H9 (cell line): ENCODE results near the gene MUC5B. TPM values are rescaled to one million over a fixed set of nuclear protein-coding genes. Genes with fewer than 3 reads are reported as not detected.
A peak's percentile ranks its signal among the peaks of the same experiment; 100 is the strongest.

ENCODE experiments used
- DNase-seq: peaks from one replicate; pipeline ENCODE4 v3.0.0-alpha.2; 2017
- H2AFZ ChIP-seq: one replicate; pipeline ENCODE4 v1.6.1; 2013; ENCODE audit warnings: mild to moderate bottlenecking, low read length, control low read depth, moderate library complexity
- H2AK5ac ChIP-seq: 2 replicates; pipeline ENCODE4 v1.6.1; 2013; ENCODE audit warnings: low read length, control low read depth, mixed read lengths; ENCODE audit not compliant: insufficient read length
- H2BK120ac ChIP-seq: one replicate; pipeline ENCODE4 v1.6.1; 2013; ENCODE audit warnings: low read depth, mild to moderate bottlenecking, low read length, control low read depth, inconsistent platforms; ENCODE audit not compliant: poor library complexity, severe bottlenecking
- H2BK12ac ChIP-seq: 2 replicates; pipeline ENCODE4 v1.6.1; 2013; ENCODE audit warnings: low read length, control low read depth, mixed read lengths, low read depth; ENCODE audit not compliant: insufficient read length
- H2BK15ac ChIP-seq: 2 replicates; pipeline ENCODE4 v1.6.1; 2013; ENCODE audit warnings: low read depth, low read length, control low read depth
- H2BK20ac ChIP-seq: one replicate; pipeline ENCODE4 v1.6.1; 2013; ENCODE audit warnings: low read depth, mild to moderate bottlenecking, low read length, control low read depth, inconsistent platforms; ENCODE audit not compliant: poor library complexity, severe bottlenecking
- H2BK5ac ChIP-seq: 2 replicates; pipeline ENCODE4 v1.6.1; 2013; ENCODE audit warnings: low read length, control low read depth, mixed read lengths; ENCODE audit not compliant: insufficient read length
- H3K14ac ChIP-seq: 2 replicates; pipeline ENCODE4 v1.6.1; 2013; ENCODE audit warnings: low read length, control low read depth; ENCODE audit not compliant: insufficient read depth
- H3K18ac ChIP-seq: 2 replicates; pipeline ENCODE4 v1.6.1; 2013; ENCODE audit warnings: low read depth, mild to moderate bottlenecking, mixed read lengths, low read length, control low read depth; ENCODE audit not compliant: insufficient read length
- H3K23ac ChIP-seq: 2 replicates; pipeline ENCODE4 v1.6.1; 2013; ENCODE audit warnings: low read length, control low read depth, mixed read lengths, low read depth; ENCODE audit not compliant: insufficient read length
- H3K23me2 ChIP-seq: 2 replicates; pipeline ENCODE4 v1.6.1; 2013; ENCODE audit warnings: low read depth, mild to moderate bottlenecking, mixed read lengths, low read length, control low read depth; ENCODE audit not compliant: insufficient read length, poor library complexity, severe bottlenecking
- H3K27ac ChIP-seq: 2 replicates; pipeline ENCODE4 v1.5.1; 2013; ENCODE audit warnings: low read length, control low read depth, mixed read lengths, low read depth; ENCODE audit not compliant: insufficient read length
- H3K27me3 ChIP-seq: 2 replicates; pipeline ENCODE4 v1.6.1; 2013; ENCODE audit warnings: low read length, control low read depth, inconsistent platforms; ENCODE audit not compliant: insufficient read depth
- H3K4ac ChIP-seq: 2 replicates; pipeline ENCODE4 v1.6.1; 2013; ENCODE audit warnings: low read depth, mild to moderate bottlenecking, control low read depth, inconsistent platforms, low read length, moderate library complexity
- H3K4me1 ChIP-seq: 2 replicates; pipeline ENCODE4 v1.6.1; 2013; ENCODE audit warnings: low read length, control low read depth, inconsistent platforms; ENCODE audit not compliant: insufficient read depth
- H3K4me2 ChIP-seq: 2 replicates; pipeline ENCODE4 v1.6.1; 2013; ENCODE audit warnings: low read length, control low read depth, mixed read lengths; ENCODE audit not compliant: insufficient read length, insufficient read depth
- H3K56ac ChIP-seq: 2 replicates; pipeline ENCODE4 v1.6.1; 2013; ENCODE audit warnings: low read depth, mild to moderate bottlenecking, mixed read lengths, low read length, control low read depth; ENCODE audit not compliant: insufficient read length
- H3K79me1 ChIP-seq: 2 replicates; pipeline ENCODE4 v1.6.1; 2013; ENCODE audit warnings: low read depth, mild to moderate bottlenecking, moderate library complexity, low read length, control low read depth, inconsistent platforms; ENCODE audit not compliant: insufficient read depth, poor library complexity, severe bottlenecking
- H3K79me2 ChIP-seq: 2 replicates; pipeline ENCODE4 v1.6.1; 2013; ENCODE audit warnings: low read length, control low read depth, inconsistent platforms; ENCODE audit not compliant: insufficient read depth
- H3K9ac ChIP-seq: 2 replicates; pipeline ENCODE4 v1.6.1; 2013; ENCODE audit warnings: low read length, control low read depth, mixed read lengths; ENCODE audit not compliant: insufficient read length; ENCODE audit errors: extremely low read depth
- H3K9me3 ChIP-seq: one replicate; pipeline ENCODE4 v1.6.1; 2013; ENCODE audit warnings: low read depth, low read length, inconsistent platforms; ENCODE audit not compliant: control insufficient read depth
- H3T11ph ChIP-seq: one replicate; pipeline ENCODE4 v1.6.1; 2013; ENCODE audit warnings: mild to moderate bottlenecking, low read length, control low read depth, inconsistent platforms
- H4K20me1 ChIP-seq: one replicate; pipeline ENCODE4 v1.6.1; 2013; ENCODE audit not compliant: control insufficient read depth, insufficient read length, insufficient read depth
- H4K5ac ChIP-seq: 2 replicates; pipeline ENCODE4 v1.6.1; 2013; ENCODE audit warnings: low read depth, mild to moderate bottlenecking, mixed read lengths, low read length, control low read depth; ENCODE audit not compliant: insufficient read length
- H4K8ac ChIP-seq: replicated peaks from 2 replicates; pipeline ENCODE4 v1.6.1; 2013; ENCODE audit warnings: low read length, control low read depth, mixed read lengths, low read depth; ENCODE audit not compliant: insufficient read length
- H4K91ac ChIP-seq: 2 replicates; pipeline ENCODE4 v1.6.1; 2013; ENCODE audit warnings: low read depth, mild to moderate bottlenecking, moderate library complexity, mixed read lengths, low read length, control low read depth; ENCODE audit not compliant: insufficient read length
- H3K27ac Mint-ChIP-seq, 3 experiments: 2 replicates in 2 of 3; 3 replicates in 1 of 3; pipeline ENCODE4 v1.8.0; 2020 to 2021; ENCODE audit warnings: mixed read lengths in 3 of 3, mild to moderate bottlenecking in 1 of 3, moderate library complexity in 1 of 3
- H3K27me3 Mint-ChIP-seq: 2 replicates; pipeline ENCODE4 v1.8.0; 2021; ENCODE audit warnings: low read depth, mild to moderate bottlenecking, moderate library complexity, mixed read lengths
- H3K36me3 Mint-ChIP-seq, 3 experiments: 2 replicates in 2 of 3; 3 replicates in 1 of 3; pipeline ENCODE4 v1.8.0; 2020 to 2021; ENCODE audit warnings: low read depth in 3 of 3, mixed read lengths in 3 of 3; ENCODE audit not compliant: insufficient read depth in 1 of 3
- H3K4me1 Mint-ChIP-seq, 2 experiments: 2 replicates each; pipeline ENCODE4 v1.8.0; 2020; ENCODE audit warnings: mixed read lengths in 2 of 2
- H3K4me3 Mint-ChIP-seq, 2 experiments: 2 replicates in 1 of 2; 3 replicates in 1 of 2; pipeline ENCODE4 v1.8.0; 2020 to 2021; ENCODE audit warnings: mild to moderate bottlenecking in 2 of 2, mixed read lengths in 2 of 2, moderate library complexity in 1 of 2
- H3K9me3 Mint-ChIP-seq, 2 experiments: 2 replicates in 1 of 2; 3 replicates in 1 of 2; pipeline ENCODE4 v1.8.0; 2020; ENCODE audit warnings: mild to moderate bottlenecking in 2 of 2, mixed read lengths in 2 of 2, moderate library complexity in 1 of 2
- CTCF ChIP-seq: fragments of 200-600 bp; sonication (generic); conservative IDR thresholded peaks from 3 replicates; pipeline ENCODE4 v1.8.0; 2021; ENCODE audit warnings: antibody characterized with exemption, mild to moderate bottlenecking
- WGBS: extraction: QIAGEN DNeasy Blood & Tissue Kit; methylation state at CpG from one replicate; pipeline ENCODE4 v1.1.7; 2013; ENCODE audit warnings: missing lambda C conversion rate, low lambda C conversion rate, mixed read lengths; ENCODE audit not compliant: insufficient read length; ENCODE audit errors: extremely low coverage; 5-methylcytosine and 5-hydroxymethylcytosine counted together
- total RNA-seq: library from RNA; stranded (reverse); gene quantifications from 2 replicates; pipeline ENCODE4 v1.2.1, GENCODE V29; 2021

Gene MUC5B
- total RNA-seq, 1 experiment from 2014 or later, result not detected

GRCh38 chr11:1302041-1302460 is 79.2 kb downstream of the MUC5B start:
- no peaks in the 10 kb centered on the region for H3K9me3 ChIP-seq
- no peak overlapping the region for H3K27ac ChIP-seq
- no peak overlapping the region for H3T11ph ChIP-seq
- H3K14ac ChIP-seq, result peak overlapping the region; percentile 47; the same call in 1 of the 2 replicates
- WGBS, result no CpG with 5 or more reads among the region's 13 CpGs
- H2BK15ac ChIP-seq, result no peak overlapping the region
- no peak overlapping the region for H2BK120ac ChIP-seq
- no peak overlapping the region for H3K4me2 ChIP-seq
- DNase-seq, result peak; percentile 22
- H3K79me2 ChIP-seq, result peaks cover 1% of the 10 kb centered on the region; the same call in 1 of the 2 replicates
- Mint-ChIP-seq H3K27me3 (no peaks in the 10 kb centered on the region), H3K9me3 (no peaks in the 10 kb centered on the region), H3K27ac (no peak overlapping the region), H3K36me3 (peaks cover 2 to 5% (median 5%) of the 10 kb centered on the region in 3 experiments; a peak in 3 of 7 replicates), H3K4me1 (peaks cover 21 to 32% of the 10 kb centered on the region in 2 experiments), H3K4me3 (no peak overlapping the region)
- H3K27me3 ChIP-seq, result no peaks in the 10 kb centered on the region
- no peak overlapping the region for H2AFZ ChIP-seq
- H2BK20ac ChIP-seq, result no peak overlapping the region
- H4K91ac ChIP-seq, result no peak overlapping the region
- no peak overlapping the region for H2AK5ac ChIP-seq
- no peak overlapping the region for H2BK12ac ChIP-seq
- H4K5ac ChIP-seq, result no peak overlapping the region
- H2BK5ac ChIP-seq, result no peak overlapping the region
- no peak overlapping the region for H3K9ac ChIP-seq
- no peak overlapping the region for H3K56ac ChIP-seq
- H3K4me1 ChIP-seq, result no peaks in the 10 kb centered on the region; the same call in 1 of the 2 replicates
- H4K20me1 ChIP-seq, result no peaks in the 10 kb centered on the region
- no peak overlapping the region for H3K23ac ChIP-seq
- H3K23me2 ChIP-seq, result no peaks in the 10 kb centered on the region
- no peak overlapping the region for H4K8ac ChIP-seq
- no peak overlapping the region for H3K18ac ChIP-seq
- TF ChIP-seq CTCF, result no peak
- no peak overlapping the region for H3K4ac ChIP-seq
- peaks cover 14% of the 10 kb centered on the region for H3K79me1 ChIP-seq
